Transverse colon (tissue), 3 donors: ENCODE measurements around the gene ZNF175.

ENCODE experiments used
- EP300 ChIP-seq: sonication (generic); formaldehyde crosslinking; IDR thresholded peaks from one replicate; pipeline ENCODE4 v1.6.1; 2017; ENCODE audit warnings: antibody characterized with exemption, low read depth
- POLR2A ChIP-seq: fragments of 450-650 bp; IDR thresholded peaks from one replicate; pipeline ENCODE4 v1.6.1; 2016; ENCODE audit warnings: antibody characterized with exemption, mild to moderate bottlenecking, moderate library complexity
- TF ChIP-seq, protein P1 (sequence below), 5 experiments: fragments of 200-600 bp in 3 of 5; fragments of 450-650 bp in 2 of 5; sonication (generic) in 3 of 5; IDR thresholded peaks; 1 replicate in 2 of 5; 2 replicates in 3 of 5; pipeline ENCODE4 v1.5.1; 2016 to 2017; ENCODE audit warnings: antibody characterized with exemption in 5 of 5, inconsistent platforms in 3 of 5, mild to moderate bottlenecking in 2 of 5, moderate library complexity in 1 of 5

DNA sequence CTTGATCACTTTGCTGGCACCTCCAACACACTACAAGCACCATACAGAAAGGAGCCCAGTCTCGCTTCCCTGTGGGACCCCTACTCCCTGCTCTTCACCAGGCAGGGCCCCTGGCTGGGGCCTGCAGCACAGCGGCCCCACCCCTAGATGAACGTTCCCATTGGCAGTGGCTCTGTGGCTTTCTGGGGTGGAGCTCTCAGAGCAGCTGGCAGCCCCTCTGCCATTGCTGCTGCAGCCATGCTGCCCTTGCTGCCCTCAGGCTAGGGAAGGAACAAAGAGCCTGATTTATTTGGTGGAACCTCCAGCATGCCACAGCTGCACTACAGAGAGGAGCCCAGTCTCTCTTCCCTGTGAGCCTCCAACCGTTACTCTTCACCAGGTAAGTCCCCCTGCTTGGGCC lies 45.4 kb upstream of the ZNF175 start:
- TF ChIP-seq, protein P1, sequence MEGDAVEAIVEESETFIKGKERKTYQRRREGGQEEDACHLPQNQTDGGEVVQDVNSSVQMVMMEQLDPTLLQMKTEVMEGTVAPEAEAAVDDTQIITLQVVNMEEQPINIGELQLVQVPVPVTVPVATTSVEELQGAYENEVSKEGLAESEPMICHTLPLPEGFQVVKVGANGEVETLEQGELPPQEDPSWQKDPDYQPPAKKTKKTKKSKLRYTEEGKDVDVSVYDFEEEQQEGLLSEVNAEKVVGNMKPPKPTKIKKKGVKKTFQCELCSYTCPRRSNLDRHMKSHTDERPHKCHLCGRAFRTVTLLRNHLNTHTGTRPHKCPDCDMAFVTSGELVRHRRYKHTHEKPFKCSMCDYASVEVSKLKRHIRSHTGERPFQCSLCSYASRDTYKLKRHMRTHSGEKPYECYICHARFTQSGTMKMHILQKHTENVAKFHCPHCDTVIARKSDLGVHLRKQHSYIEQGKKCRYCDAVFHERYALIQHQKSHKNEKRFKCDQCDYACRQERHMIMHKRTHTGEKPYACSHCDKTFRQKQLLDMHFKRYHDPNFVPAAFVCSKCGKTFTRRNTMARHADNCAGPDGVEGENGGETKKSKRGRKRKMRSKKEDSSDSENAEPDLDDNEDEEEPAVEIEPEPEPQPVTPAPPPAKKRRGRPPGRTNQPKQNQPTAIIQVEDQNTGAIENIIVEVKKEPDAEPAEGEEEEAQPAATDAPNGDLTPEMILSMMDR (IDR thresholded peaks at IDR 0.05) = no peak
- TF ChIP-seq EP300 (no peak), POLR2A (no peak)
